ENCODE data around the gene MAT1A. TPM values are rescaled to one million over a fixed set of nuclear protein-coding genes. Genes with fewer than 3 reads are reported as not detected.
"Not testable (repeated sequence)": the region's sequence is repeated elsewhere in the genome, so short reads cannot be mapped to it uniquely, and the experiment has no call there.

MAT1A gene
- total RNA-seq, 1 donor from 2014 or later = not detected

DNA sequence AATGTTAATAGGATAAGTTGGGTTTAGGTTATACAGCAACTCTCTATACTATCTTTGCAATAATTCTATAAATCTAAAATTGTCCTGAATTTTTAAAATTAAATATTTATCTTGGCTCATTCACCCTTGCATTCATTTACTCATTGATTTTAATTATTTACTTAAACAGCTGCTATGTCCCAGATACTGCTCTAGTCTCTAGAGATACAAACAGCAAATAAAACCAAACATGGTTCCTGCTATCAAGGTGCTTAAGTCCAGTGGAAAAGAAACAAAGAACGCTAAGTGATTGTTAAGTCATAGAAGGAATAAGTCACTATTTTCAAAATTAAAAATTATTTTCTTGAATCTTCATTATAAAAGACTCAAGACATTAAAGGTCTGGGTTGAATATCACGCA lies 29.9 kb upstream of the MAT1A start:
- peaks cover 0 to 3% (median 0%) of the 10 kb centered on the region in 3 donors for H3K27me3 ChIP-seq (ENCODE audit: control insufficient read depth in 3 of 3, insufficient read depth in 3 of 3, low read length in 3 of 3)
- no peak overlapping the region for H3K4me3 ChIP-seq (ENCODE audit: low read length in 3 of 3)
- H3K4me1 ChIP-seq (ENCODE audit: control insufficient read depth in 3 of 3, insufficient read depth in 3 of 3, low read length in 3 of 3) = no peaks in the 10 kb centered on the region
- H3K27ac ChIP-seq (ENCODE audit: low read depth, low read length) = no peak overlapping the region
- no peak overlapping the region for H3K9ac ChIP-seq (ENCODE audit: low read depth in 1 of 3, low read length in 3 of 3)
- no peaks in the 10 kb centered on the region for H3K9me3 ChIP-seq (ENCODE audit: control insufficient read depth in 3 of 3, low read length in 3 of 3)
- H3K36me3 ChIP-seq (ENCODE audit: control insufficient read depth in 3 of 3, insufficient read depth in 3 of 3, low read length in 3 of 3) = no peaks in the 10 kb centered on the region

DNA sequence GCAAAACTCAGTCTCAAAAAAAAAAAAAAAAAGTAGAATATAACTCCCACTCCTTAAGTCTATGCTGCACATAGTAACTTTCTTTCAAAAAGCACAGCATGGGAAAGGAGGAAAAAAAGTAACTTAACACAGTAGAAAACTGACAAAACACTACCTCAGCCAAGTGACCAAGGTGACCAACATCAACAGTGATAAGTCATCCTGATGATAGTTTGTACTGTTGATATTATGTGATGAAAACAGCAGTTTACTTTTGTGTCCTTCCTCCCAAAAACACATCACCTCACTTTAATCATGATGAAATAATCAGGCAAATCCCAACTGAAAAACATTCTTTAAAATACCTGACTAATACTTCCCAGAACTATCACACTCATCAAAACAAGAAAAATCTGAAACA lies 29.3 kb upstream of the MAT1A start:
- Histone ChIP-seq H3K27ac (ENCODE audit: low read depth, low read length) (no peak overlapping the region), H3K9me3 (ENCODE audit: control insufficient read depth in 3 of 3, low read length in 3 of 3) (no peaks in the 10 kb centered on the region), H3K9ac (ENCODE audit: low read depth in 1 of 3, low read length in 3 of 3) (no peak overlapping the region), H3K36me3 (ENCODE audit: control insufficient read depth in 3 of 3, insufficient read depth in 3 of 3, low read length in 3 of 3) (no peaks in the 10 kb centered on the region), H3K27me3 (ENCODE audit: control insufficient read depth in 3 of 3, insufficient read depth in 3 of 3, low read length in 3 of 3) (peaks cover 0 to 3% (median 0%) of the 10 kb centered on the region in 3 donors), H3K4me1 (ENCODE audit: control insufficient read depth in 3 of 3, insufficient read depth in 3 of 3, low read length in 3 of 3) (no peaks in the 10 kb centered on the region), H3K4me3 (ENCODE audit: low read length in 3 of 3) (no peak overlapping the region)

DNA sequence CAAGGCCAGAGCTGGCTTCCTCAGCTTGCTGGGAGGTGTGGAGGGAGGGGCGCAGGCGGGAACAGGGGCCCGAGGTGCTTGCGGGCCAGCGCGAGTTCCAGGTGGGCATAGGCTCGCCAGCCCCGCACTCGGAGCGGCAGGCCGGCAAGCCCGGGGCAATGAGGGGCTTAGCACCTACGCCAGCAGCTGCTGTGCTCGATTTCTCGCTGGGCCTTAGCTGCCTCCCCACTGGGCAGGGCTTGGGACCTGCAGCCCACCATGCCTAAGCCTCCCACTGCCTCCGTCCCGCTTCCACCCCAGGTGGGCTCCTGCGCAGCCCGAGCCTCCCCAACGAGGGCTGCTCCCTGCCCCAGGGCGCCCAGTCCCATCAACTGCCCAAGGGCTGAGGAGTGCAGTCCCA lies 25.9 kb upstream of the MAT1A start:
- Histone ChIP-seq H3K27me3 (ENCODE audit: control insufficient read depth in 3 of 3, insufficient read depth in 3 of 3, low read length in 3 of 3) (peaks cover 0 to 3% (median 0%) of the 10 kb centered on the region in 3 donors), H3K9me3 (ENCODE audit: control insufficient read depth in 3 of 3, low read length in 3 of 3) (no peaks in the 10 kb centered on the region), H3K4me1 (ENCODE audit: control insufficient read depth in 3 of 3, insufficient read depth in 3 of 3, low read length in 3 of 3) (no peaks in the 10 kb centered on the region), H3K9ac (ENCODE audit: low read depth in 1 of 3, low read length in 3 of 3) (no peak overlapping the region), H3K27ac (ENCODE audit: low read depth, low read length) (no peak overlapping the region), H3K4me3 (ENCODE audit: low read length in 3 of 3) (no peak overlapping the region), H3K36me3 (ENCODE audit: control insufficient read depth in 3 of 3, insufficient read depth in 3 of 3, low read length in 3 of 3) (no peaks in the 10 kb centered on the region)

DNA sequence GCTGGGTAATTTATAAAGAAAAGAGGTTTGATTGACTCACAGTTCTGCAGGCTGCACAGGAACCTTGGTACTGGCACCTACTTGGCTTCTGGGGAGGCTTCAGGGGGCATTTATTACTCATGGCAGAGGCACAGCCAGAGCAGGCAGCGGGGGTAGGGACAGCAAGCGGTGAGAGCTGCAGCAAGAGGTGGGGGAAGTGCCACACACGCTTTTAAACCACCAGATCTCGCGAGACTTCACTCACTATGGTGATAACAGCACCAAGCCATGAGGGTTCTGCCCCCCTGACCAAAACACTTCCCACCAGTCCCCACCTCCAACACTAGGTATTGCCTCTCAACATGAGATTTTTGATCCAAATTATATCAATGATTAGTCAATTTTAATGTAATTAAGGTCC lies 24.1 kb upstream of the MAT1A start:
- Histone ChIP-seq H3K4me1 (ENCODE audit: control insufficient read depth in 3 of 3, insufficient read depth in 3 of 3, low read length in 3 of 3) (no peaks in the 10 kb centered on the region), H3K36me3 (ENCODE audit: control insufficient read depth in 3 of 3, insufficient read depth in 3 of 3, low read length in 3 of 3) (no peaks in the 10 kb centered on the region), H3K4me3 (ENCODE audit: low read length in 3 of 3) (no peak overlapping the region), H3K9me3 (ENCODE audit: control insufficient read depth in 3 of 3, low read length in 3 of 3) (no peaks in the 10 kb centered on the region), H3K27me3 (ENCODE audit: control insufficient read depth in 3 of 3, insufficient read depth in 3 of 3, low read length in 3 of 3) (no peaks in the 10 kb centered on the region), H3K9ac (ENCODE audit: low read depth in 1 of 3, low read length in 3 of 3) (no peak overlapping the region), H3K27ac (ENCODE audit: low read depth, low read length) (no peak overlapping the region)

DNA sequence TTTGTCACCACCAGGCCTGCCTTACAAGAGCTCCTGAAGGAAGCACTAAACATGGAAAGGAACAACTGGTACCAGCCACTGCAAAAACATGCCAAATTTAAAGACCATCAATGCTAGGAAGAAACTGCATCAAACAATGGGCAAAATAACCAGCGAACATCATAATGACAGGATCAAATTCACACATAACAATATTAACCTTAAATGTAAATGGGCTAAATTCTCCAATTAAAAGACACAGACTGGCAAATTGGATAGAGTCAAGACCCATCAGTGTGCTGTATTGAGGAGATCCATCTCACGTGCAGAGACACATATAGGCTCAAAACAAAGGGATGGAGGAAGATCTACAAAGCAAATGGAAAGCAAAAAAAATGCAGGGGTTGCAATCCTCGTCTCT lies 16.5 kb upstream of the MAT1A start:
- not testable (repeated sequence) for H3K4me1 ChIP-seq (ENCODE audit: control insufficient read depth in 3 of 3, insufficient read depth in 3 of 3, low read length in 3 of 3); H3K9me3 ChIP-seq (ENCODE audit: control insufficient read depth in 3 of 3, low read length in 3 of 3); H3K4me3 ChIP-seq (ENCODE audit: low read length in 3 of 3); H3K27ac ChIP-seq (ENCODE audit: low read depth, low read length); H3K9ac ChIP-seq (ENCODE audit: low read depth in 1 of 3, low read length in 3 of 3); H3K36me3 ChIP-seq (ENCODE audit: control insufficient read depth in 3 of 3, insufficient read depth in 3 of 3, low read length in 3 of 3); H3K27me3 ChIP-seq (ENCODE audit: control insufficient read depth in 3 of 3, insufficient read depth in 3 of 3, low read length in 3 of 3)

DNA sequence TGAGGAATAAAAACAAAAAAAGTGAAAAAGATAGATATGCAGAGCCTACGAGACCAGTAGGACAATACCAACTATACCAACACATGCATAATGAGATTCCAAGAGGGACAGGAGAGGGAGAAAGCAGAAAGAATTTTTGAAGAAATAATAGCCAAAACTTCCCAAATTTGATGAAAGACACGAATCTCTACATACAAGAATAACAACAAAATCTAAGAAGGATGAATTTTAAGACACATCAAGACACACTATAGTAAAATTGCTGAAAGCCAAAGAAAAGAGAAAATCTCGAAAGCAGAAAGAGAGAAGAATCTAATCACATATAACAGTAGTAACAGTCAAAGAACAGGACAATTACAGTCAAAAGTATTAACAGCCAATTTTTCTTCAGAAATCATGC lies 7.5 kb upstream of the MAT1A start:
- Histone ChIP-seq H3K9ac (ENCODE audit: low read depth in 1 of 3, low read length in 3 of 3) (no peak overlapping the region), H3K27ac (ENCODE audit: low read depth, low read length) (no peak overlapping the region), H3K4me1 (ENCODE audit: control insufficient read depth in 3 of 3, insufficient read depth in 3 of 3, low read length in 3 of 3) (no peaks in the 10 kb centered on the region), H3K4me3 (ENCODE audit: low read length in 3 of 3) (no peak overlapping the region), H3K27me3 (ENCODE audit: control insufficient read depth in 3 of 3, insufficient read depth in 3 of 3, low read length in 3 of 3) (no peaks in the 10 kb centered on the region), H3K9me3 (ENCODE audit: control insufficient read depth in 3 of 3, low read length in 3 of 3) (no peaks in the 10 kb centered on the region), H3K36me3 (ENCODE audit: control insufficient read depth in 3 of 3, insufficient read depth in 3 of 3, low read length in 3 of 3) (no peaks in the 10 kb centered on the region)

DNA sequence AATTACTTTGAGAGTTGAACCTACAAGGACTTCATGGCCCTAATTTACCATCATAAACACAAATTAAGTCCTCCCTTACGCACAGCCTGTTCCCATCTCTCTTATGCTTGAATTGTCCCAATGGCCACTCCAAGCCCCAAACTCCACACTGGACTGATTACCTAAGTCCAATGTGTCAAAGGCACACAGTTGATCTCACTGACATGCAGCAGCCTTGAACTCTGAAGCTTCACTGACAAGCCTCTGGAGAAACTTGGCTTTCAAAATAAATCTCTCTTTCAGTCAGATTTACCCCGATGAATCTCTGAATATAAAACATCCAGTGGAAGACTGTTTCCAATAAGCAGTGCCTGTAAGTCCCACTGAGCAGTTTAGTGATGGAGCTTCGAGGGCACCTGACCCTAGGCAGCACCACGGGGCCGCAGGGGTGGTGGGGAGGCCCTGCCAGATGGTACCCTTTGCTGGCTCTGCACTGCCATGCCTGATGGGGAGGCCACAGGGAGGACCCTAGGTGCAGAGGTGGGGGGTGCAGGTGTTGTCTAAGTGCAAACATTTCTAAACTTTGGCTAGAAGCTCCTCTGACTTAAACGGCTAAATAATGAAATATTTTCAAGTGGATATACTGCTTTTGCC lies 3.3 kb upstream of the MAT1A start:
- Histone ChIP-seq H3K9me3 (ENCODE audit: control insufficient read depth in 3 of 3, low read length in 3 of 3) (no peaks in the 10 kb centered on the region), H3K4me1 (ENCODE audit: control insufficient read depth in 3 of 3, insufficient read depth in 3 of 3, low read length in 3 of 3) (no peaks in the 10 kb centered on the region), H3K36me3 (ENCODE audit: control insufficient read depth in 3 of 3, insufficient read depth in 3 of 3, low read length in 3 of 3) (no peaks in the 10 kb centered on the region), H3K4me3 (ENCODE audit: low read length in 3 of 3) (no peak overlapping the region), H3K9ac (ENCODE audit: low read depth in 1 of 3, low read length in 3 of 3) (no peak overlapping the region), H3K27me3 (ENCODE audit: control insufficient read depth in 3 of 3, insufficient read depth in 3 of 3, low read length in 3 of 3) (no peaks in the 10 kb centered on the region), H3K27ac (ENCODE audit: low read depth, low read length) (no peak overlapping the region)

DNA sequence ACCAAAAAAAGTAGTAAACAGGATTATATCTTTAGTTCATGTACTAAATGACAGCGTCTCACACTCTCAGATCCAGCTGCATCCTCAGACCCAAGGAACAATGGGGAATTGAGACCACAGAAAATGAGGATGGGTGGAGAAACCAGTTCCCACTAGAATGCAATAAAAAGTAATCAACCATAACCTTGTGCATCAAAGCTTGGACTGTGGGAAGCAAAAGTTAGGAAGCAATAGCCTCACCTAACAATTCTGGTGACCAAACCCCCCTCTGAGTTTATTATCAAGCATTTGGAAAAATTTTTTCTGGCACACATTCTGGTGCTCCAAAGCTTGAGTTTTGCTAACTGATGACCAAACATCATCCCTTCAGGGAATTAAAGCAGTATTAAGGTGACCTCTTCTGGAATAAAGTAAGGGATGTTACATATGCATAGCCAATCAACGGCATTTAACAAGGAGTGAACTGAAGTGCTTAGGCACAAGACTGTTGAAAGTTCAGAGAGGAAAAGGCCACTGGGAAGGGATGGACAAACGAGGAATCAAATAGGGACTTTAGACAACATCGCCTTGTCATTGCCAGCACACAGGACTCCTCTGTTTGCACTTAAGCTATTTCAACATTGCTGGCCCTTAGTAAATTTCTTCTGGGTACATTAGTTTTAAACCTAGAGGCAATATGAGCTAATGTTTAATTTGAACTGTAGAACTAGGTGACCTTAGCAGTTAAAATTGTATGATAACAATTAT lies 1.2 kb upstream of the MAT1A start:
- H3K4me1 ChIP-seq (ENCODE audit: control insufficient read depth in 3 of 3, insufficient read depth in 3 of 3, low read length in 3 of 3) = no peaks in the 10 kb centered on the region
- H3K9ac ChIP-seq (ENCODE audit: low read depth in 1 of 3, low read length in 3 of 3) = no peak overlapping the region
- H3K9me3 ChIP-seq (ENCODE audit: control insufficient read depth in 3 of 3, low read length in 3 of 3) = no peaks in the 10 kb centered on the region
- no peak overlapping the region for H3K4me3 ChIP-seq (ENCODE audit: low read length in 3 of 3)
- H3K36me3 ChIP-seq (ENCODE audit: control insufficient read depth in 3 of 3, insufficient read depth in 3 of 3, low read length in 3 of 3) = no peaks in the 10 kb centered on the region
- no peaks in the 10 kb centered on the region for H3K27me3 ChIP-seq (ENCODE audit: control insufficient read depth in 3 of 3, insufficient read depth in 3 of 3, low read length in 3 of 3)
- no peak overlapping the region for H3K27ac ChIP-seq (ENCODE audit: low read depth, low read length)

DNA sequence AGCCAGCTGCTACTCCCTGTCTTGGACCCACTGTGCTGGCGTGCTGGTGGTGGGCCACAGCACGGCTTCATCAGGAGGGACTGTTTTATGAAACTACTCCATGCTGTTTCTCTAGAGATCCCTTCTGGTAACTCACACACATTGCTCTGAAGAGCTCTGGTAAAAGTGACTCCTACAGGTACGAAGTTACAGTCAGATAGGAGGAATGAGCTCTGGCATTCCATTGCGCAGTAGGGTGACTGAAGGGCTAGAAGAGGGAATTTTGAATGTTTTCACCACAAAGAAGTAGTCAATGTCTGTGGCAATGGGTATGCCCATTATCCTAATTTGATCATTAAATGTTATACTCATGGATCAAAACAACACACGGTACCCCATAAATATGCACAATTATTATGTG lies 609 bp downstream of the MAT1A start:
- no peaks in the 10 kb centered on the region for H3K36me3 ChIP-seq (ENCODE audit: control insufficient read depth in 3 of 3, insufficient read depth in 3 of 3, low read length in 3 of 3)
- H3K9ac ChIP-seq (ENCODE audit: low read depth in 1 of 3, low read length in 3 of 3) = no peak overlapping the region
- H3K4me3 ChIP-seq (ENCODE audit: low read length in 3 of 3) = no peak overlapping the region
- no peaks in the 10 kb centered on the region for H3K27me3 ChIP-seq (ENCODE audit: control insufficient read depth in 3 of 3, insufficient read depth in 3 of 3, low read length in 3 of 3)
- H3K9me3 ChIP-seq (ENCODE audit: control insufficient read depth in 3 of 3, low read length in 3 of 3) = no peaks in the 10 kb centered on the region
- H3K4me1 ChIP-seq (ENCODE audit: control insufficient read depth in 3 of 3, insufficient read depth in 3 of 3, low read length in 3 of 3) = no peaks in the 10 kb centered on the region
- H3K27ac ChIP-seq (ENCODE audit: low read depth, low read length) = no peak overlapping the region

DNA sequence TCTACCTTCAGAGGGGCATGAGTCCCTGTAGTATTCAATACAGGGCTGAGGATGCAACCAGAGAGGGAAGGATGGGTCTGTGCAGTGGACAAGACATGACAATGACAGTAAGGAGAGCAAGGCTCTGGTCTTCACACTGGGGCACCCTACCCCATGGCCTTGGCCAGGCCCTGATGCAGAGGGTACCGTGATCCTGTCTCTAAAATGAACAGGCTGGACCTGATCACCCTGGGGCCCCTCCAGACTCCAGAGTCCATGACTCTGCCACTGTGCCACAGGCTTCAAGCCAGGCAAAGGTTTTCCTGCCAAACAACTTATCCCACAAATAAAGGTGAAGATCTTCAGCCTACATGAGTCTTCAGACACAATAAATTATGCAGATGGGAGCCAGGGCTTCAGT lies 4.9 kb downstream of the MAT1A start:
- no peaks in the 10 kb centered on the region for H3K4me1 ChIP-seq (ENCODE audit: control insufficient read depth in 3 of 3, insufficient read depth in 3 of 3, low read length in 3 of 3)
- H3K9ac ChIP-seq (ENCODE audit: low read depth in 1 of 3, low read length in 3 of 3) = no peak overlapping the region

More for the DNA sequence above, 4.9 kb downstream of the MAT1A start:
- Histone ChIP-seq H3K27ac (ENCODE audit: low read depth, low read length) (no peak overlapping the region), H3K27me3 (ENCODE audit: control insufficient read depth in 3 of 3, insufficient read depth in 3 of 3, low read length in 3 of 3) (no peaks in the 10 kb centered on the region), H3K4me3 (ENCODE audit: low read length in 3 of 3) (no peak overlapping the region), H3K36me3 (ENCODE audit: control insufficient read depth in 3 of 3, insufficient read depth in 3 of 3, low read length in 3 of 3) (no peaks in the 10 kb centered on the region), H3K9me3 (ENCODE audit: control insufficient read depth in 3 of 3, low read length in 3 of 3) (no peaks in the 10 kb centered on the region)
